RWPE2 (cell line): ENCODE results near the gene STRADA.

Experiments used
- ATAC-seq: fragments of 200-7000 bp; cut with Tn5 transposase; 3 replicates; pipeline ENCODE4 v1.9.1; 2021; ENCODE audit warnings: low read depth
- DNase-seq: peaks from one replicate; pipeline ENCODE4 v3.0.0-alpha.2; 2020; ENCODE audit warnings: low spot score
- H3K27ac ChIP-seq: fragments of 450-650 bp; 2 replicates; pipeline ENCODE4 v1.5.1; 2017; ENCODE audit warnings: mild to moderate bottlenecking; ENCODE audit not compliant: poor library complexity, severe bottlenecking
- H3K27me3 ChIP-seq: fragments of 250-450 bp; sonication (Bioruptor Pico); 2 replicates; pipeline ENCODE4 v1.5.1; 2021; ENCODE audit warnings: mild to moderate bottlenecking, moderate library complexity; ENCODE audit not compliant: insufficient read depth, poor library complexity, severe bottlenecking
- H3K36me3 ChIP-seq: fragments of 250-450 bp; sonication (Bioruptor Pico); 2 replicates; pipeline ENCODE4 v1.5.1; 2020; ENCODE audit warnings: low read depth, mild to moderate bottlenecking, moderate library complexity
- H3K4me1 ChIP-seq: fragments of 250-450 bp; sonication (Bioruptor Pico); 2 replicates; pipeline ENCODE4 v1.5.1; 2021; ENCODE audit warnings: mild to moderate bottlenecking, moderate library complexity; ENCODE audit not compliant: insufficient read depth, poor library complexity, severe bottlenecking
- H3K4me3 ChIP-seq: fragments of 250-450 bp; sonication (Bioruptor Pico); 2 replicates; pipeline ENCODE4 v1.5.1; 2021; ENCODE audit warnings: mild to moderate bottlenecking, moderate library complexity; ENCODE audit not compliant: severe bottlenecking
- H3K9me3 ChIP-seq: fragments of 250-450 bp; sonication (Bioruptor Pico); 2 replicates; pipeline ENCODE4 v1.5.1; 2021; ENCODE audit warnings: mild to moderate bottlenecking, moderate library complexity; ENCODE audit not compliant: severe bottlenecking
- CTCF ChIP-seq: fragments of 450-650 bp; IDR thresholded peaks from one replicate; pipeline ENCODE4 v1.5.1; 2017; ENCODE audit warnings: mild to moderate bottlenecking, moderate library complexity; ENCODE audit not compliant: poor library complexity, severe bottlenecking

The STRADA gene

GRCh38 chr17:63768433-63768832, 26.8 kb upstream of the STRADA start:
- H3K36me3 ChIP-seq: peaks cover 54% of the 10 kb centered on the region
- ATAC-seq: no peak

DNA sequence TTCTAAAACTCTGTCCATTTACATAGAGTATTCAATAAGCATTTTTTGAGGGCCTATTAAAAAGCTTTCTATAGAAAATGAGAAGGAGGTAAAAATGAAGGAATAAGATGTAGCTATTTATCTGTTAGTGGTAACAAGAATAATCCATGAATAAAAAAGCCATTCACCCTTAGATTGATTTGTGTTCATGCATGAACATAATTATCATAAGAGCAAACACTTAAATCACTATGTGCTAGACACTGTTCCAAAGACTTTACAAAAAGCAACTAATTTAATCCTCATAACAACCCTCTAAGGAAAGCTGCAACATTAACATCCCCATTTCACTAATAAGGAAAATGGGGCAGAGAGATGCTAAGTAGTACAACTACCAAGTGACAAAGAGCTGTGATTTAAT, 25.2 kb upstream of the STRADA start:
- Histone ChIP-seq H3K27ac (no peak overlapping the region), H3K27me3 (no peaks in the 10 kb centered on the region), H3K36me3 (peaks cover 70% of the 10 kb centered on the region), H3K4me3 (no peak overlapping the region), H3K4me1 (peaks cover 6% of the 10 kb centered on the region), H3K9me3 (no peaks in the 10 kb centered on the region)
- no peak for TF ChIP-seq CTCF
- DNase-seq: no peak
- no peak for ATAC-seq

More at GRCh38 chr17:63768433-63768832, 26.8 kb upstream of the STRADA start:
- no peak for DNase-seq
- no peaks in the 10 kb centered on the region for H3K27me3 ChIP-seq
- no peak overlapping the region for H3K4me3 ChIP-seq
- peaks cover 10% of the 10 kb centered on the region for H3K4me1 ChIP-seq
- H3K9me3 ChIP-seq: no peaks in the 10 kb centered on the region
- no peak overlapping the region for H3K27ac ChIP-seq
- TF ChIP-seq CTCF: no peak

DNA sequence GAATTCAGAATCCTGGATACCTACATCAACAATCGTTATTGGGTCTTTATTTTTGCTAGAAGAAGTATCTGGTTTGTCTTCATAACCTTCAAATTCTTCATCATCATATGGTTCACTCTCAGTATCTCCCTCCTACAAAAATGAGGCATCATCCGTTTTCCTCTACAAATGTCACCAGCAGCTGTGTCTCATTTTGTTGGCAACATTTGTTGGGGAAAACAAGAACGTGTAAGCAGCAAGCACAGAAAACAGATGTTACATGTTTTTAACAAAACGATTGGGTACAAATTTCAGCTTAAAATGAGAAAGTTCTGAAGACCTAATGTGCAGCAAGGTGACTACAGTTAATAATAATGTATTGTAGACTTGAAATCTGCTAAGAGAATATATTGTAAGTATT, 23.1 kb upstream of the STRADA start:
- Histone ChIP-seq H3K4me1 (no peaks in the 10 kb centered on the region), H3K9me3 (no peaks in the 10 kb centered on the region), H3K27me3 (no peaks in the 10 kb centered on the region), H3K36me3 (peaks cover 78% of the 10 kb centered on the region), H3K27ac (no peak overlapping the region), H3K4me3 (no peak overlapping the region)
- DNase-seq (no peak), ATAC-seq (no peak)
- TF ChIP-seq CTCF: no peak

- ATAC-seq (no peak), DNase-seq (no peak)
- H3K36me3 ChIP-seq: peaks cover 89% of the 10 kb centered on the region
- H3K4me3 ChIP-seq: no peak overlapping the region
- H3K9me3 ChIP-seq: no peaks in the 10 kb centered on the region
- no peak overlapping the region for H3K27ac ChIP-seq
- no peaks in the 10 kb centered on the region for H3K4me1 ChIP-seq
- no peaks in the 10 kb centered on the region for H3K27me3 ChIP-seq
- TF ChIP-seq CTCF: no peak
Measured at GRCh38 chr17:63762161-63763078, 20.8 kb upstream of the STRADA start.
